ENCODE results near the gene LY9.

- TF ChIP-seq POLR2A (IDR thresholded peaks at IDR 0.05; ENCODE audit: low read depth, low read length): no peak
- TF ChIP-seq POLR2AphosphoS5 (IDR thresholded peaks at IDR 0.05; ENCODE audit: low read depth, low read length): no peak
Measured at GRCh38 chr1:160841079-160841478, 45.1 kb downstream of the LY9 start.

Data from GM12892 (cell line).